T-helper 2 cell treated with Interferon-gamma antibody and Interleukin-4, amounts not matched to agents 100 ng/mL and 5 ng/mL, for 36 hours (primary cell): ENCODE results near the gene SERP1. TPM values are rescaled to one million over a fixed set of nuclear protein-coding genes. Genes with fewer than 3 reads are reported as not detected.
"Not testable (repeated sequence)": the region's sequence is repeated elsewhere in the genome, so short reads cannot be mapped to it uniquely, and the experiment has no call there.

Experiments
- intact Hi-C: fragments of 100-400 bp; cut with micrococcal nuclease; formaldehyde crosslinking; loops from one replicate; pipeline ENCODE4 v1.15.1; 2023
- total RNA-seq: library from RNA; stranded (reverse); gene quantifications from 2 replicates; pipeline ENCODE4 v1.2.3, GENCODE V29; 2022

Gene SERP1
- total RNA-seq, 1 donor from 2014 or later = 88.3 TPM

GRCh38 chr3:150540297-150540696, 6.0 kb downstream of the SERP1 start:
- intact Hi-C loops = no loop called here

- intact Hi-C loops = no loop called here
Measured at GRCh38 chr3:150538324-150539208, 7.7 kb downstream of the SERP1 start.

GRCh38 chr3:150535204-150535603, 11.1 kb downstream of the SERP1 start:
- intact Hi-C loops = no loop called here

- intact Hi-C loops = no loop called here
Measured at GRCh38 chr3:150531775-150532174, 14.5 kb downstream of the SERP1 start.

GRCh38 chr3:150528354-150528797, 17.9 kb downstream of the SERP1 start:
- intact Hi-C loops = loop anchor here (1.0 to 2.0 kb wide), 4 partner anchors 16 to 618 kb away; no protein-coding TSS in a partner anchor

- intact Hi-C loops = loop anchor here (1.0 to 2.0 kb wide), 4 partner anchors 17 to 619 kb away; no protein-coding TSS in a partner anchor
Measured at GRCh38 chr3:150527464-150528255, 18.6 kb downstream of the SERP1 start.

- intact Hi-C loops = no loop called here
Measured at GRCh38 chr3:150523538-150523937, 22.8 kb downstream of the SERP1 start.

- intact Hi-C loops = no loop called here
Measured at GRCh38 chr3:150521463-150521862, 24.8 kb downstream of the SERP1 start.

GRCh38 chr3:150520408-150520807, 25.9 kb downstream of the SERP1 start:
- intact Hi-C loops = no loop called here

- intact Hi-C loops = no loop called here
Measured at GRCh38 chr3:150519026-150519425, 27.3 kb downstream of the SERP1 start.

GRCh38 chr3:150515210-150515609, 31.1 kb downstream of the SERP1 start:
- intact Hi-C loops = no loop called here

GRCh38 chr3:150511122-150511821, 35.0 kb downstream of the SERP1 start:
- intact Hi-C loops = no loop called here

- intact Hi-C loops = no loop called here
Measured at GRCh38 chr3:150509780-150510179, 36.5 kb downstream of the SERP1 start.

GRCh38 chr3:150508401-150508800, 37.9 kb downstream of the SERP1 start:
- intact Hi-C loops = no loop called here

- intact Hi-C loops = no loop called here
Measured at GRCh38 chr3:150504483-150504882, 41.8 kb downstream of the SERP1 start.

GRCh38 chr3:150503402-150504099, 42.7 kb downstream of the SERP1 start:
- intact Hi-C loops = no loop called here

- intact Hi-C loops = not testable (repeated sequence)
Measured at GRCh38 chr3:150500960-150501359, 45.3 kb downstream of the SERP1 start.

GRCh38 chr3:150497956-150498355, 48.3 kb downstream of the SERP1 start:
- intact Hi-C loops = loop anchor here (5.0 kb wide), 2 partner anchors 196 to 531 kb away; no protein-coding TSS in a partner anchor

GRCh38 chr3:150495563-150496168, 50.6 kb downstream of the SERP1 start:
- intact Hi-C loops = loop anchor here (1.0 to 5.0 kb wide), 5 partner anchors 87 to 528 kb away; partner anchors contain the start of gene TSC22D2

- intact Hi-C loops = loop anchor here (1.0 to 5.0 kb wide), 5 partner anchors 87 to 528 kb away; partner anchors contain the start of gene TSC22D2
Measured at GRCh38 chr3:150495149-150495548, 51.1 kb downstream of the SERP1 start.
